Spleen (tissue), 7 donors: ENCODE results near the gene FKTN.

Experiments used
- CTCF ChIP-seq, 11 experiments: fragments of 200-600 bp in 7 of 11; fragments of 450-650 bp in 4 of 11; sonication (generic) in 4 of 11; IDR thresholded peaks in 8 of 11; conservative IDR thresholded peaks in 3 of 11; 1 replicate in 7 of 11; 2 replicates in 4 of 11; pipeline versions ENCODE4 v1.4.0 to v1.8.0; 2016 to 2021; ENCODE audit warnings: antibody characterized with exemption in 11 of 11, inconsistent platforms in 4 of 11, mild to moderate bottlenecking in 1 of 11
- POLR2A ChIP-seq, 3 donors: fragments of 450-650 bp; IDR thresholded peaks; one replicate each; pipeline ENCODE4 v1.5.1; 2017; ENCODE audit warnings: antibody characterized with exemption in 3 of 3, mild to moderate bottlenecking in 1 of 3
- donor health status: DM: no; HTN: no; CAD: no; lungs with moderate emphysema.
- donor health status: DM: no; HTN: no; CAD: no.
- donor health status: DM: no; HTN: no; CAD: no.

GRCh38 chr9:105670315-105670714 is 112.4 kb downstream of the FKTN start:
- TF ChIP-seq CTCF (IDR thresholded peaks at IDR 0.05 in 8 of 11, conservative IDR thresholded peaks at IDR 0.05 in 3 of 11) (no peak), POLR2A (IDR thresholded peaks at IDR 0.05) (no peak)
